ENCODE data around the gene FILIP1L.

FILIP1L gene

GRCh38 chr3:99896482-99896881 is 217.8 kb downstream of the FILIP1L start:
- Histone ChIP-seq H3K4me3 (no peak overlapping the region), H3K27me3 (no peaks in the 10 kb centered on the region), H3K27ac (no peak overlapping the region), H3K9me3 (no peaks in the 10 kb centered on the region), H3K36me3 (no peaks in the 10 kb centered on the region), H3K4me1 (peaks cover 0 to 36% (median 2%) of the 10 kb centered on the region in 4 donors)
- DNase-seq, result no peak
- no peak for TF ChIP-seq CTCF (IDR thresholded peaks at IDR 0.05)
- intact Hi-C loops (cut with DNase I; ENCODE audit: low total_unique reads), result no loop called here

GRCh38 chr3:99895703-99896441 is 218.4 kb downstream of the FILIP1L start:
- no peaks in the 10 kb centered on the region for H3K36me3 ChIP-seq
- no peaks in the 10 kb centered on the region for H3K27me3 ChIP-seq
- intact Hi-C loops (cut with DNase I; ENCODE audit: low total_unique reads), result no loop called here
- DNase-seq, result no peak
- peaks cover 0 to 30% (median 0%) of the 10 kb centered on the region in 4 donors for H3K4me1 ChIP-seq
- no peak overlapping the region for H3K4me3 ChIP-seq
- H3K9me3 ChIP-seq, result no peaks in the 10 kb centered on the region
- no peak for TF ChIP-seq CTCF (IDR thresholded peaks at IDR 0.05)
- H3K27ac ChIP-seq, result no peak overlapping the region

GRCh38 chr3:99895131-99895696 is 219.1 kb downstream of the FILIP1L start:
- H3K27ac ChIP-seq, result no peak overlapping the region
- H3K9me3 ChIP-seq, result no peaks in the 10 kb centered on the region
- no peak for DNase-seq
- H3K4me1 ChIP-seq, result peaks cover 0 to 24% (median 0%) of the 10 kb centered on the region in 4 donors
- H3K27me3 ChIP-seq, result no peaks in the 10 kb centered on the region
- TF ChIP-seq CTCF (IDR thresholded peaks at IDR 0.05), result no peak
- H3K36me3 ChIP-seq, result no peaks in the 10 kb centered on the region
- no peak overlapping the region for H3K4me3 ChIP-seq
- intact Hi-C loops (cut with DNase I; ENCODE audit: low total_unique reads), result no loop called here

- Histone ChIP-seq H3K9me3 (no peaks in the 10 kb centered on the region), H3K36me3 (no peaks in the 10 kb centered on the region), H3K27ac (no peak overlapping the region), H3K4me3 (no peak overlapping the region), H3K27me3 (no peaks in the 10 kb centered on the region), H3K4me1 (peaks cover 0 to 3% (median 0%) of the 10 kb centered on the region in 4 donors)
- no peak for TF ChIP-seq CTCF (IDR thresholded peaks at IDR 0.05)
- intact Hi-C loops (cut with DNase I; ENCODE audit: low total_unique reads), result no loop called here
- DNase-seq, result no peak
These were observed 222.0 kb downstream of the FILIP1L start for GRCh38 chr3:99892332-99892731.

- Histone ChIP-seq H3K4me3 (no peak overlapping the region), H3K4me1 (peaks cover 0 to 3% (median 0%) of the 10 kb centered on the region in 4 donors), H3K27ac (no peak overlapping the region), H3K27me3 (no peaks in the 10 kb centered on the region), H3K36me3 (no peaks in the 10 kb centered on the region), H3K9me3 (no peaks in the 10 kb centered on the region)
- TF ChIP-seq CTCF (IDR thresholded peaks at IDR 0.05), result no peak
- intact Hi-C loops (cut with DNase I; ENCODE audit: low total_unique reads), result no loop called here
- DNase-seq, result no peak
These were observed 222.6 kb downstream of the FILIP1L start for GRCh38 chr3:99891610-99892285.
